WTC11 (cell line): ENCODE results near the gene TMEM167A. TPM values are rescaled to one million over a fixed set of nuclear protein-coding genes. Genes with fewer than 3 reads are reported as not detected.

Experiments used
- ATAC-seq: fragments of 200-7000 bp; cut with Tn5 transposase; 2 replicates; pipeline ENCODE4 v1.10.0; 2021; ENCODE audit warnings: mild to moderate bottlenecking, moderate library complexity
- CTCF ChIA-PET: fragments of 300-600 bp; sonication (Branson Sonifier 250); formaldehyde crosslinking; loops from one replicate; lab custom pipeline; 2021; ENCODE audit warnings: antibody characterized with exemption; lab: Charles Lee
- POLR2A ChIA-PET: fragments of 350-600 bp; sonication (Branson Sonifier 250); formaldehyde crosslinking; loops from one replicate; lab custom pipeline; 2021; ENCODE audit warnings: antibody characterized with exemption; lab: Charles Lee
- DNase-seq: peaks from one replicate; pipeline ENCODE4 v3.0.0; 2021; ENCODE audit warnings: low spot score
- H3K27ac Mint-ChIP-seq: 2 replicates; pipeline ENCODE4 v1.8.0; 2021; ENCODE audit warnings: mixed read lengths
- H3K27me3 Mint-ChIP-seq: 2 replicates; pipeline ENCODE4 v1.8.0; 2021; ENCODE audit warnings: low read depth, mild to moderate bottlenecking, moderate library complexity, mixed read lengths
- H3K36me3 Mint-ChIP-seq: 2 replicates; pipeline ENCODE4 v1.8.0; 2021; ENCODE audit warnings: mixed read lengths
- H3K4me1 Mint-ChIP-seq: 2 replicates; pipeline ENCODE4 v1.8.0; 2022; ENCODE audit warnings: mixed read lengths
- H3K4me3 Mint-ChIP-seq: 2 replicates; pipeline ENCODE4 v1.8.0; 2021; ENCODE audit warnings: mild to moderate bottlenecking, moderate library complexity, mixed read lengths
- H3K9me3 Mint-ChIP-seq: 2 replicates; pipeline ENCODE4 v1.8.0; 2021; ENCODE audit warnings: mixed read lengths
- AFF4 ChIP-seq: sonication (generic); formaldehyde crosslinking; IDR thresholded peaks from 2 replicates; pipeline ENCODE4 v1.8.1; 2023; ENCODE audit warnings: mild to moderate bottlenecking, missing genetic modification reagents, borderline replicate concordance
- ATF6 ChIP-seq: sonication (generic); formaldehyde crosslinking; IDR thresholded peaks from 2 replicates; pipeline ENCODE4 v1.8.1; 2023; ENCODE audit warnings: mild to moderate bottlenecking, missing genetic modification reagents
- CREB1 ChIP-seq: sonication (generic); formaldehyde crosslinking; IDR thresholded peaks from 2 replicates; pipeline ENCODE4 v1.8.0; 2023; ENCODE audit warnings: mild to moderate bottlenecking, missing genetic modification reagents
- E2F1 ChIP-seq: sonication (generic); formaldehyde crosslinking; IDR thresholded peaks from 2 replicates; pipeline ENCODE4 v1.8.0; 2022; ENCODE audit warnings: mild to moderate bottlenecking, missing genetic modification reagents
- FOXK1 ChIP-seq: sonication (generic); formaldehyde crosslinking; IDR thresholded peaks from 2 replicates; pipeline ENCODE4 v1.8.0; 2022; ENCODE audit warnings: mild to moderate bottlenecking, moderate library complexity, missing genetic modification reagents
- FOXP4 ChIP-seq: sonication (generic); formaldehyde crosslinking; IDR thresholded peaks from 2 replicates; pipeline ENCODE4 v1.8.0; 2022; ENCODE audit warnings: mild to moderate bottlenecking, missing genetic modification reagents
- GRHL2 ChIP-seq: fragments of 250-450 bp; sonication (Bioruptor Pico); IDR thresholded peaks from 2 replicates; pipeline ENCODE4 v1.8.0; 2022; ENCODE audit warnings: mild to moderate bottlenecking, moderate library complexity; ENCODE audit not compliant: insufficient replicate concordance, severe bottlenecking
- JUN ChIP-seq: sonication (generic); formaldehyde crosslinking; IDR thresholded peaks from 2 replicates; pipeline ENCODE4 v1.8.0; 2023; ENCODE audit warnings: mild to moderate bottlenecking, missing genetic modification reagents
- NFE2L1 ChIP-seq: sonication (generic); formaldehyde crosslinking; IDR thresholded peaks from 2 replicates; pipeline ENCODE4 v1.8.1; 2023; ENCODE audit warnings: missing genetic modification reagents
- NR2C2 ChIP-seq: sonication (generic); formaldehyde crosslinking; IDR thresholded peaks from 2 replicates; pipeline ENCODE4 v1.8.0; 2022; ENCODE audit warnings: mild to moderate bottlenecking, missing genetic modification reagents
- ZBTB43 ChIP-seq: sonication (generic); formaldehyde crosslinking; IDR thresholded peaks from 2 replicates; pipeline ENCODE4 v1.8.1; 2023; ENCODE audit warnings: mild to moderate bottlenecking, missing genetic modification reagents
- total RNA-seq: library from RNA; stranded (reverse); gene quantifications from 3 replicates; pipeline ENCODE4 v1.2.3, GENCODE V29; 2021
- TF ChIP-seq, protein P1 (sequence below): sonication (generic); formaldehyde crosslinking; IDR thresholded peaks from 2 replicates; pipeline ENCODE4 v1.8.1; 2022; ENCODE audit warnings: missing genetic modification reagents, borderline replicate concordance
- TF ChIP-seq, protein P2 (sequence below): fragments of 250-450 bp; sonication (Bioruptor Pico); IDR thresholded peaks from 2 replicates; pipeline ENCODE4 v1.9.0; 2021; ENCODE audit warnings: mild to moderate bottlenecking, borderline replicate concordance
- TF ChIP-seq, protein P3 (sequence below): sonication (generic); formaldehyde crosslinking; IDR thresholded peaks from 2 replicates; pipeline ENCODE4 v1.8.1; 2023; ENCODE audit warnings: mild to moderate bottlenecking, missing genetic modification reagents, moderate library complexity

The TMEM167A gene
- total RNA-seq, 1 experiment from 2014 or later: 165 TPM

DNA sequence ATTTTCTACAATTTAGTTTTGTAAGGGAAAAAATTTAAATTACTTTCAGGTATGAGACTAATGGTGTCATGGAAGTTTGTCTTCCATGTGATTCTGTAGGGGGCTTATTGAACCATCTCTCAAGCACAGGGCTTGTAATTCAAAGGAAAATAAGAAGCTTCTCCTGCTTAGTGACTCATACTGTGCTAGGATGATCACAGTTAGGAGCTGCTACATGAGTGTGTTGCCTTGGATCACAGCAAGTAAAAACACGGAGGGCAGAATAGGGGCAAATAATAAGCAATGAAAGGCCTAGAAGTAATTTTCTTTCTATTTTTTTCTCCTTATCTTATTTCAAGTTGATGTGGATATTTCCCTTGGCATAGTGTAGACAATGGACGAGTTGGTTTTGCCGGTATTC lies 28.9 kb downstream of the TMEM167A start:
- POLR2A ChIA-PET: no interaction called here
- DNase-seq: no peak
- CTCF ChIA-PET: no interaction called here
- H3K36me3 Mint-ChIP-seq: no peaks in the 10 kb centered on the region
- H3K4me1 Mint-ChIP-seq: peaks cover 4% of the 10 kb centered on the region; the same call in 1 of the 2 replicates
- H3K4me3 Mint-ChIP-seq: no peak overlapping the region
- H3K9me3 Mint-ChIP-seq: no peaks in the 10 kb centered on the region
- H3K27ac Mint-ChIP-seq: no peak overlapping the region
- H3K27me3 Mint-ChIP-seq: no peaks in the 10 kb centered on the region
- ATAC-seq: no peak
- TF ChIP-seq GRHL2 (no peak), FOXP4 (CRISPR knock-in tag) (no peak), AFF4 (CRISPR knock-in tag) (no peak), NFE2L1 (CRISPR knock-in tag) (no peak), ZBTB43 (CRISPR knock-in tag) (no peak), E2F1 (no peak)
- TF ChIP-seq, protein P1, sequence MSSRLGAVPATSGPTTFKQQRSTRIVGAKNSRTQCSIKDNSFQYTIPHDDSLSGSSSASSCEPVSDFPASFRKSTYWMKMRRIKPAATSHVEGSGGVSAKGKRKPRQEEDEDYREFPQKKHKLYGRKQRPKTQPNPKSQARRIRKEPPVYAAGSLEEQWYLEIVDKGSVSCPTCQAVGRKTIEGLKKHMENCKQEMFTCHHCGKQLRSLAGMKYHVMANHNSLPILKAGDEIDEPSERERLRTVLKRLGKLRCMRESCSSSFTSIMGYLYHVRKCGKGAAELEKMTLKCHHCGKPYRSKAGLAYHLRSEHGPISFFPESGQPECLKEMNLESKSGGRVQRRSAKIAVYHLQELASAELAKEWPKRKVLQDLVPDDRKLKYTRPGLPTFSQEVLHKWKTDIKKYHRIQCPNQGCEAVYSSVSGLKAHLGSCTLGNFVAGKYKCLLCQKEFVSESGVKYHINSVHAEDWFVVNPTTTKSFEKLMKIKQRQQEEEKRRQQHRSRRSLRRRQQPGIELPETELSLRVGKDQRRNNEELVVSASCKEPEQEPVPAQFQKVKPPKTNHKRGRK (CRISPR knock-in tag): no peak

- DNase-seq (no peak), ATAC-seq (no peak)
- no peaks in the 10 kb centered on the region for H3K27me3 Mint-ChIP-seq
- ChIA-PET POLR2A (no interaction called here), CTCF (no interaction called here)
- H3K4me1 Mint-ChIP-seq: peaks cover 4% of the 10 kb centered on the region; the same call in 1 of the 2 replicates
- H3K27ac Mint-ChIP-seq: no peak overlapping the region; the same call in 1 of the 2 replicates
- no peaks in the 10 kb centered on the region for H3K36me3 Mint-ChIP-seq
- no peak overlapping the region for H3K4me3 Mint-ChIP-seq
- TF ChIP-seq JUN (CRISPR knock-in tag) (no peak), FOXK1 (no peak), CREB1 (CRISPR knock-in tag) (no peak), ATF6 (no peak), NR2C2 (CRISPR knock-in tag) (no peak)
- TF ChIP-seq, protein P2, sequence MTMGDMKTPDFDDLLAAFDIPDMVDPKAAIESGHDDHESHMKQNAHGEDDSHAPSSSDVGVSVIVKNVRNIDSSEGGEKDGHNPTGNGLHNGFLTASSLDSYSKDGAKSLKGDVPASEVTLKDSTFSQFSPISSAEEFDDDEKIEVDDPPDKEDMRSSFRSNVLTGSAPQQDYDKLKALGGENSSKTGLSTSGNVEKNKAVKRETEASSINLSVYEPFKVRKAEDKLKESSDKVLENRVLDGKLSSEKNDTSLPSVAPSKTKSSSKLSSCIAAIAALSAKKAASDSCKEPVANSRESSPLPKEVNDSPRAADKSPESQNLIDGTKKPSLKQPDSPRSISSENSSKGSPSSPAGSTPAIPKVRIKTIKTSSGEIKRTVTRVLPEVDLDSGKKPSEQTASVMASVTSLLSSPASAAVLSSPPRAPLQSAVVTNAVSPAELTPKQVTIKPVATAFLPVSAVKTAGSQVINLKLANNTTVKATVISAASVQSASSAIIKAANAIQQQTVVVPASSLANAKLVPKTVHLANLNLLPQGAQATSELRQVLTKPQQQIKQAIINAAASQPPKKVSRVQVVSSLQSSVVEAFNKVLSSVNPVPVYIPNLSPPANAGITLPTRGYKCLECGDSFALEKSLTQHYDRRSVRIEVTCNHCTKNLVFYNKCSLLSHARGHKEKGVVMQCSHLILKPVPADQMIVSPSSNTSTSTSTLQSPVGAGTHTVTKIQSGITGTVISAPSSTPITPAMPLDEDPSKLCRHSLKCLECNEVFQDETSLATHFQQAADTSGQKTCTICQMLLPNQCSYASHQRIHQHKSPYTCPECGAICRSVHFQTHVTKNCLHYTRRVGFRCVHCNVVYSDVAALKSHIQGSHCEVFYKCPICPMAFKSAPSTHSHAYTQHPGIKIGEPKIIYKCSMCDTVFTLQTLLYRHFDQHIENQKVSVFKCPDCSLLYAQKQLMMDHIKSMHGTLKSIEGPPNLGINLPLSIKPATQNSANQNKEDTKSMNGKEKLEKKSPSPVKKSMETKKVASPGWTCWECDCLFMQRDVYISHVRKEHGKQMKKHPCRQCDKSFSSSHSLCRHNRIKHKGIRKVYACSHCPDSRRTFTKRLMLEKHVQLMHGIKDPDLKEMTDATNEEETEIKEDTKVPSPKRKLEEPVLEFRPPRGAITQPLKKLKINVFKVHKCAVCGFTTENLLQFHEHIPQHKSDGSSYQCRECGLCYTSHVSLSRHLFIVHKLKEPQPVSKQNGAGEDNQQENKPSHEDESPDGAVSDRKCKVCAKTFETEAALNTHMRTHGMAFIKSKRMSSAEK (CRISPR knock-in tag): no peak
- TF ChIP-seq, protein P3, sequence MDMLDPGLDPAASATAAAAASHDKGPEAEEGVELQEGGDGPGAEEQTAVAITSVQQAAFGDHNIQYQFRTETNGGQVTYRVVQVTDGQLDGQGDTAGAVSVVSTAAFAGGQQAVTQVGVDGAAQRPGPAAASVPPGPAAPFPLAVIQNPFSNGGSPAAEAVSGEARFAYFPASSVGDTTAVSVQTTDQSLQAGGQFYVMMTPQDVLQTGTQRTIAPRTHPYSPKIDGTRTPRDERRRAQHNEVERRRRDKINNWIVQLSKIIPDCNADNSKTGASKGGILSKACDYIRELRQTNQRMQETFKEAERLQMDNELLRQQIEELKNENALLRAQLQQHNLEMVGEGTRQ (CRISPR knock-in tag): no peak
- no peaks in the 10 kb centered on the region for H3K9me3 Mint-ChIP-seq
Measured at GRCh38 chr5:83044926-83045325, 32.3 kb downstream of the TMEM167A start.
